ENCODE measurements around the gene MACC1. TPM values are rescaled to one million over a fixed set of nuclear protein-coding genes. Genes with fewer than 3 reads are reported as not detected.

The MACC1 gene
- total and polyA plus RNA-seq, 2 of the 13 experiments (the other 11 are each of a cell fraction or from before 2014, with no cell fraction given) = 0.04 TPM; not detected in 1

GRCh38 chr7:20089431-20089830 lies 127.8 kb downstream of the MACC1 start (continued):
- no peak for TF ChIP-seq MLXIP (CRISPR knock-in tag; IDR thresholded peaks at IDR 0.05; ENCODE audit: borderline replicate concordance)
- no peak for TF ChIP-seq FOXO1 (CRISPR knock-in tag; IDR thresholded peaks at IDR 0.05)
- TF ChIP-seq ZFAT (CRISPR knock-in tag; conservative IDR thresholded peaks at IDR 0.05) = no peak
- TF ChIP-seq ZNF335 (CRISPR knock-in tag; IDR thresholded peaks at IDR 0.05) = no peak
- TF ChIP-seq GATAD1 (CRISPR knock-in tag; IDR thresholded peaks at IDR 0.05) = no peak
- no peak for TF ChIP-seq HBP1 (CRISPR knock-in tag; IDR thresholded peaks at IDR 0.05; ENCODE audit: low read depth)
- no peak for TF ChIP-seq NR0B2 (CRISPR knock-in tag; IDR thresholded peaks at IDR 0.05)
- TF ChIP-seq ZSCAN20 (CRISPR knock-in tag; IDR thresholded peaks at IDR 0.05; ENCODE audit: borderline replicate concordance) = no peak

GRCh38 chr7:20085086-20085485 lies 132.1 kb downstream of the MACC1 start:
- Histone ChIP-seq H4K20me1 (ENCODE audit: insufficient read depth, low read length) (no peaks in the 10 kb centered on the region), H3K4me2 (ENCODE audit: low read depth, low read length) (no peak overlapping the region), H3K36me3 (replicated peaks in 1 of 2; ENCODE audit: control insufficient read depth in 1 of 2, insufficient read depth in 2 of 2, low read length in 2 of 2) (no peaks in the 10 kb centered on the region), H3K4me1 (ENCODE audit: insufficient read depth, low read length) (no peaks in the 10 kb centered on the region), H3K4me3 (replicated peaks in 1 of 3; ENCODE audit: insufficient read depth in 1 of 3, low read depth in 2 of 3, low read length in 3 of 3) (no peak overlapping the region), H2AFZ (ENCODE audit: low read length) (no peak overlapping the region), H3K27ac (ENCODE audit: extremely low read length, insufficient read depth, low read length) (no peak overlapping the region), H3K79me2 (ENCODE audit: insufficient read depth, low read length) (no peaks in the 10 kb centered on the region), H3K9ac (ENCODE audit: insufficient read depth, low read depth, low read length) (no peak overlapping the region), H3K27me3 (ENCODE audit: control insufficient read depth in 1 of 2, insufficient read depth in 2 of 2, low read length in 2 of 2) (no peaks in the 10 kb centered on the region), H3K9me3 (ENCODE audit: low read length) (no peaks in the 10 kb centered on the region)
- BruUV-seq (replicated peaks) = no TSS peak
- in situ Hi-C loops (cut with HindIII; ENCODE audit: extremely low pct_ligation_motif_present, low pct_unique_long_range_greater_than_20kb) = no loop called here
- ChIA-PET CTCF (ENCODE audit: low intra/inter-chr PET ratio, low total read pairs) (no interaction called here), POLR2A (no interaction called here)
- no peak for DNase-seq (ENCODE audit: low spot score)
- intact Hi-C loops (cut with micrococcal nuclease; ENCODE audit: unreplicated experiment) = no loop called here
- no peak for FAIRE-seq
- no peak for ATAC-seq
- WGBS (ENCODE audit: low lambda C conversion rate) = 2% methylated on average over 4 of the region's 4 CpGs
- TF ChIP-seq ZNF879 (CRISPR knock-in tag; IDR thresholded peaks at IDR 0.05) (no peak), MTERF4 (CRISPR knock-in tag; IDR thresholded peaks at IDR 0.05) (no peak), TBL1XR1 (IDR thresholded peaks at IDR 0.05; ENCODE audit: borderline replicate concordance, low read length, partially characterized antibody) (no peak), ZBTB7A (CRISPR knock-in tag; IDR thresholded peaks at IDR 0.05) (no peak)
